NCI-H1092 treated with DMSO at 0.1 percent for 48 hours (cell line): ENCODE measurements around the gene TNFRSF6B.
A peak's percentile ranks its signal among the peaks of the same experiment; 100 is the strongest.

Experiments
- DNase-seq: peaks from one replicate; lab custom pipeline; 2025; lab: John Stamatoyannopoulos, UW

Gene TNFRSF6B

GRCh38 chr20:63697868-63698545, 1.6 kb downstream of the TNFRSF6B start:
- no peak for DNase-seq

GRCh38 chr20:63698739-63699465, 2.5 kb downstream of the TNFRSF6B start:
- DNase-seq = no peak

GRCh38 chr20:63699466-63700198, 3.2 kb downstream of the TNFRSF6B start:
- no peak for DNase-seq

GRCh38 chr20:63700199-63701050, 4.0 kb downstream of the TNFRSF6B start:
- DNase-seq = no peak

GRCh38 chr20:63701051-63701328, 4.5 kb downstream of the TNFRSF6B start:
- DNase-seq = no peak

- no peak for DNase-seq
Observed at GRCh38 chr20:63701329-63702035, 5.0 kb downstream of the TNFRSF6B start.

GRCh38 chr20:63702036-63702665, 5.7 kb downstream of the TNFRSF6B start:
- no peak for DNase-seq

- DNase-seq = no peak
Observed at GRCh38 chr20:63702751-63703470, 6.5 kb downstream of the TNFRSF6B start.

- DNase-seq = no peak
Observed at GRCh38 chr20:63703471-63703975, 7.1 kb downstream of the TNFRSF6B start.

- DNase-seq = no peak
Observed at GRCh38 chr20:63703976-63704748, 7.7 kb downstream of the TNFRSF6B start.

GRCh38 chr20:63704749-63705117, 8.3 kb downstream of the TNFRSF6B start:
- DNase-seq = no peak

GRCh38 chr20:63705232-63706026, 9.0 kb downstream of the TNFRSF6B start:
- no peak for DNase-seq

- no peak for DNase-seq
Observed at GRCh38 chr20:63706027-63706695, 9.7 kb downstream of the TNFRSF6B start.

- DNase-seq = no peak
Observed at GRCh38 chr20:63706852-63707557, 10.6 kb downstream of the TNFRSF6B start.

GRCh38 chr20:63707558-63708300, 11.3 kb downstream of the TNFRSF6B start, which contains the start of the genes ARFRP1 and ZGPAT:
Gene ARFRP1 (minus strand): TSS chr20:63707976. CDS start chr20:63707091, 885 bp downstream.
Gene ZGPAT (plus strand): TSS chr20:63708039. CDS start chr20:63708581, 542 bp downstream.
- DNase-seq = peak; percentile 87
